Metanephros (tissue), 1 donor: Measurements from ENCODE around the gene TCN2. TPM values are rescaled to one million over a fixed set of nuclear protein-coding genes. Genes with fewer than 3 reads are reported as not detected.

Experiments
- total RNA-seq: library from RNA; depleted of rRNA; stranded (reverse); fragments of >200 nt; gene quantifications from one replicate; pipeline ENCODE4 v1.2.3, GENCODE V29; 2014

Gene TCN2
- total RNA-seq, result 39.7 TPM

DNA sequence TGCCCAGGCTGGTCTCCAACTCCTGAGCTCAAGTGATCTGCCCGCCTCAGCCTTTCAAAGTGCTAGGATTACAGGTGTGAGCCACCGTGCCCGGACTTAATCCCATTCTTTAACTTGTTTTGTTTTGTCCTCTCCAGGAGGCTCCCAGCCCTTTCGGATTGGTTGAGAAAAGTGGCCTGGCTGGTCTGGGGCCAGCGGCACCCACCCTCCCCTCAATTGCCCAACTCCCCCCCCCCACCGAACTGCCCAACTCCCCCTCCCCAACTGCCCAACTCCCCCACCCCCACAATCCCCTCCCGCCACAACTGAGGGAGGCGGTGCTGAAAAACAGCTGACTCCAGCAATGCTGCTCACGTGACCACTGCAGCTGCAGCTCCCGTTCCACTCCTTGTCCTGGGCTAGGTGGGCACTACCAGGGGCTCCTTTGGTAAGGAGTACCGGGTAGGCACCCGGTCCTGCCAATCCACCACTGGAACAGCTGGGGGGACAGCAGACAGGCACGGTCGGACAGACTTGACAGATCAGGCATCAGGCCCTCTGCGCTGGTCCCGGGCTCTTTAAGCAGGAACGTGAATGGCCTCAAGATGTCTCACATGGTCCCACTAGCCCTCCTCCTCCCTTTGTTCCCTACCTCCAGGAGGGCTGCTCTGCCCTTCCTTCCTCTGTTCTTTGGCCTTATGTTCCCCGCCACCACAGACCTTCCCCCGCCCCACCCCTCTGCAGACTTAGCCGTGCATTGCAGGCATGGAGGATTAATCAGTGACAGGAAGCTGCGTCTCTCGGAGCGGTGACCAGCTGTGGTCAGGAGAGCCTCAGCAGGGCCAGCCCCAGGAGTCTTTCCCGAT lies at the start of gene TCN2:
TCN2 (plus strand) TSS at position 720 of the 845 bp plus-strand sequence. CDS start 158 bp downstream, outside the sequence.

GRCh38 chr22:30574095-30574981 lies 32.6 kb upstream of the TCN2 start, which contains the start of gene GAL3ST1:
Gene GAL3ST1 (minus strand): TSS chr22:30574665. CDS start chr22:30557392, 17,273 bp downstream.

DNA sequence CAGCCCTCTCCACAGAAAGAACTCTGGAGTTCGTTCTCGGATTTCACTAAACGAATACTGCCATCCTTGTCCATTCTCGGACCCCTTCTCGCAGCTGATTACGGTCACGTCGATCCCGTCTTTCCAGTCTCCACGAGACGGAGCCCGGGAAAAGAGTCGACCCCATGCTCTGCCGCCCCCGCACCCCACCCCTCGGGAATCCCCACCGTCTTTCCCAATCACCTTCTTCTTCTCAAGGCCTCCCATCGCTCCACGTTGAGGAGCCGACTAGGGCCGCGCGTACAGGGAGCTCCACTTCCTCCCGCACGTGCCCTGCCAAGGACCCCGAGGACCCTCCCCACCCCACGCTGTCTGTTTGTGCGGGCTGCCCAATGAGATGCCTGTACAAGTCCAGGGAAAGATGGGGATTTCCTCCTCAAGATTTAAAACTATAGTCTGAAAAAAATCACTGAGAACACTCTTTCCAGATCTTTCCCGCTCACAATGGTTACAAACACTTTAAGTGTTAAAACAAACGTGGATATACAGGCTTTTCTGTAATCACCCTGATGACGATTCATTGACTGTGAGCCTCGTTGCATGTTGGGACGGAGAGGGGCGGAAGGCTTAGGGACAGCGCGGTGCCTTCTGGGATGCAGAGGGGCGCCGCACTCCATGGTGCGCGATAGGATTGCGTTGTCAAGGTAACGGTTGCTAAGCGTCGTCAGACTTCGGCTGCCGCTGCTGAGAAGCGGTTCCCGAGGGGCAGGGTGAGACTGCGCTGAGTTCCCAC lies 15.2 kb upstream of the TCN2 start, which contains the start of gene PES1:
PES1 (minus strand) TSS at position 323 of the 772 bp plus-strand sequence; CDS start at position 246, 77 bp downstream.

DNA sequence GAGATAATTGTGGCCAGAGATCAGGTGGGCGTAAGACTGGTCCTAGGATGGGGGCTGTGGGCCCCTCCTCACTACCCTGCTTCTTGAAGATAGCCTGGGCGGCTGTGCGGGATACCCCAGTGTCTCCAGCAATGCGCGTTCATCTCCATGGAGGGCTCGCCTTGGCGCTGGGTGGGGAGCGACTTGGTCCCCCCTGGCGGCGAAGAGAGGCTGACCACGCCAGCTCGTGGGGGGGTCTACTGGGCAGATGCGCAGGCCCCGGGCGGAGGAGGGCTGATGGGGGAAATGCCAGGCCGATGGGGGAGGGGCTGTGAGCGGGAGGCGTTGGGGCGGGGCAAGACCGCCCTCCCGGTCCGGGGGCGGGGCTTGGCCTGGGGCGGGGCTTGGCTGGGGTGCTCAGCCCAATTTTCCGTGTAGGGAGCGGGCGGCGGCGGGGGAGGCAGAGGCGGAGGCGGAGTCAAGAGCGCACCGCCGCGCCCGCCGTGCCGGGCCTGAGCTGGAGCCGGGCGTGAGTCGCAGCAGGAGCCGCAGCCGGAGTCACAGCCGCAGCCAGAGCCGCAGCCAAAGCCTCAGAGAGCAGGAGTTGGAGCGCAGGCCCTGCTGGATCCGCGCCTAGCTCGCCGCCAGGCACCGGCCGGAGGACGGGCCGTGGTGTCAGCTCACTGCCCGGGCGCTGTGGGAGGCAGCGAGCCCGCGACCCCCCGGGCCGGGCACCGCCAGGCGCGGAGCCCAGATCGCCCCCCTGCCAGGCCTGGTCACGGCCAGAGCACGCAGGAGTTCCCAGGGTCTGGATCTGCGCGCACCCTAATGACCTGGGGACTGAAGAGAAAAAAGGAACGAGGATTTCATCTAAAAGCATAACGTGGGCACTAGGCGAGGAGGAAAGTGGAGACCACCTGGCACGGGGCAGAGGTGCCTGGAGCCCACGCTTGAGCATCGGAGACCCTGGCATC lies 28.6 kb downstream of the TCN2 start, which contains the start of gene SLC35E4:
SLC35E4 (plus strand) TSS at position 509 of the 953 bp plus-strand sequence. CDS start 670 bp downstream, outside the sequence.

GRCh38 chr22:30667494-30668385 lies 60.8 kb downstream of the TCN2 start, which contains the start of gene DUSP18:
Gene DUSP18 (minus strand): TSS chr22:30667875. CDS start chr22:30664003, 3,872 bp downstream.

Other genes with a start within 250 kb of the TCN2 start
- 22.1 TPM for gene RNF215, start 219.8 kb upstream of the TCN2 start, total RNA-seq
- gene SEC14L2, start 210.2 kb upstream of the TCN2 start, total RNA-seq, result 2.9 TPM
- 12.0 TPM for gene MTFP1, start 181.4 kb upstream of the TCN2 start, total RNA-seq
- gene SEC14L3, start 135.2 kb upstream of the TCN2 start, total RNA-seq, result not detected
- 0.99 TPM for gene SEC14L4, start 101.5 kb upstream of the TCN2 start, total RNA-seq
- gene SEC14L6, start 60.4 kb upstream of the TCN2 start, total RNA-seq, result 6.5 TPM
- gene GAL3ST1, start 32.5 kb upstream of the TCN2 start, total RNA-seq, result 27.3 TPM
- 51.5 TPM for gene PES1, start 15.3 kb upstream of the TCN2 start, total RNA-seq
- gene SLC35E4, start 28.6 kb downstream of the TCN2 start, total RNA-seq, result 4.0 TPM
- gene DUSP18, start 60.7 kb downstream of the TCN2 start, total RNA-seq, result 10.0 TPM
- gene OSBP2, start 87.7 kb downstream of the TCN2 start, total RNA-seq, result 15.4 TPM